ENCODE results near the gene KPNA6.

KPNA6 gene

DNA sequence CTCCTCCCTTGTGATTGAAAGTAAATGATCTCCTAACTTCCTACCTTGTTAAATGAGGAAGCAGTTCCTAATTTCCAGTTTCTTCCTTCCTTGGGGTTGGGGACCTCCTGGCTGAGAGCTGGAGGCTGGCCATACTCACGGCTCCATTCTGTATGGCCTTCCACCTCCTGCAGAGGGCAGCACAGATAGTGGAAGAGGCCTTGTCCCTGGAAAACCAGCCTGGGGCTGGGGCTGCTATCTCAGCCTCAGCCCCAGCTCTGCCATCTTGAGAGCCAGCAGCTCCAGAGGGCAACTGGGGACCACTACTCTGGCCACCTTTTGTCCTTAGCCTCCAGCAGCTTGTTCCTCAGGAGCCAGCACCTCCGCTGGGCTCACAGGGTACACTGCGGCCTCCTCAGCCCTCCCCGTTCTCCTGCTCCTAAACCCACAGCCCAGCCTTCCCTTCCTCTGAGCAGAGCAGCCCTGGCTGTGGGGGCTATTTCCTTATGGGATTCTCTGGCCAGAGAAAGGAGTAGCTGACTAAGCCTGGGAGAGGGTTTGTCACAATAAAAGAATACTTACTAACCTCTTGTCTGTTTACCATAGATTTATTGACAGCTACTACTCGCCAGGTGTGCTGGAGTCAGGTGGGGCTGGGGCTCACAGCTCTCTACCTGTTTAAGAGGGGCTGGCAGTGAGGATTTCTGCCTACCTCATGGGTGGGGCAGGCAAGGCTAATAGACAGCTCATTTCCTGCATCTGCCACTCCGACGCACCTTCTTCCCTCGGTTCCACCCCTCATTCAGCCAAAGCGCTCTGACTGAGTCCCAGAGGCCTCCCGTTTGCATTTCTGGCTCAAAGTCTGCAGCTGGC lies 108.0 kb downstream of the KPNA6 start:
- TF ChIP-seq POLR2AphosphoS5 (IDR thresholded peaks at IDR 0.05; ENCODE audit: low read depth) (no peak), SPI1 (IDR thresholded peaks at IDR 0.05; ENCODE audit: borderline replicate concordance, low read depth) (no peak)
- TF ChIP-seq, protein P1, sequence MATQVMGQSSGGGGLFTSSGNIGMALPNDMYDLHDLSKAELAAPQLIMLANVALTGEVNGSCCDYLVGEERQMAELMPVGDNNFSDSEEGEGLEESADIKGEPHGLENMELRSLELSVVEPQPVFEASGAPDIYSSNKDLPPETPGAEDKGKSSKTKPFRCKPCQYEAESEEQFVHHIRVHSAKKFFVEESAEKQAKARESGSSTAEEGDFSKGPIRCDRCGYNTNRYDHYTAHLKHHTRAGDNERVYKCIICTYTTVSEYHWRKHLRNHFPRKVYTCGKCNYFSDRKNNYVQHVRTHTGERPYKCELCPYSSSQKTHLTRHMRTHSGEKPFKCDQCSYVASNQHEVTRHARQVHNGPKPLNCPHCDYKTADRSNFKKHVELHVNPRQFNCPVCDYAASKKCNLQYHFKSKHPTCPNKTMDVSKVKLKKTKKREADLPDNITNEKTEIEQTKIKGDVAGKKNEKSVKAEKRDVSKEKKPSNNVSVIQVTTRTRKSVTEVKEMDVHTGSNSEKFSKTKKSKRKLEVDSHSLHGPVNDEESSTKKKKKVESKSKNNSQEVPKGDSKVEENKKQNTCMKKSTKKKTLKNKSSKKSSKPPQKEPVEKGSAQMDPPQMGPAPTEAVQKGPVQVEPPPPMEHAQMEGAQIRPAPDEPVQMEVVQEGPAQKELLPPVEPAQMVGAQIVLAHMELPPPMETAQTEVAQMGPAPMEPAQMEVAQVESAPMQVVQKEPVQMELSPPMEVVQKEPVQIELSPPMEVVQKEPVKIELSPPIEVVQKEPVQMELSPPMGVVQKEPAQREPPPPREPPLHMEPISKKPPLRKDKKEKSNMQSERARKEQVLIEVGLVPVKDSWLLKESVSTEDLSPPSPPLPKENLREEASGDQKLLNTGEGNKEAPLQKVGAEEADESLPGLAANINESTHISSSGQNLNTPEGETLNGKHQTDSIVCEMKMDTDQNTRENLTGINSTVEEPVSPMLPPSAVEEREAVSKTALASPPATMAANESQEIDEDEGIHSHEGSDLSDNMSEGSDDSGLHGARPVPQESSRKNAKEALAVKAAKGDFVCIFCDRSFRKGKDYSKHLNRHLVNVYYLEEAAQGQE (IDR thresholded peaks at IDR 0.05; ENCODE audit: insufficient replicate concordance, low read depth), result no peak
- TF ChIP-seq, protein P2, sequence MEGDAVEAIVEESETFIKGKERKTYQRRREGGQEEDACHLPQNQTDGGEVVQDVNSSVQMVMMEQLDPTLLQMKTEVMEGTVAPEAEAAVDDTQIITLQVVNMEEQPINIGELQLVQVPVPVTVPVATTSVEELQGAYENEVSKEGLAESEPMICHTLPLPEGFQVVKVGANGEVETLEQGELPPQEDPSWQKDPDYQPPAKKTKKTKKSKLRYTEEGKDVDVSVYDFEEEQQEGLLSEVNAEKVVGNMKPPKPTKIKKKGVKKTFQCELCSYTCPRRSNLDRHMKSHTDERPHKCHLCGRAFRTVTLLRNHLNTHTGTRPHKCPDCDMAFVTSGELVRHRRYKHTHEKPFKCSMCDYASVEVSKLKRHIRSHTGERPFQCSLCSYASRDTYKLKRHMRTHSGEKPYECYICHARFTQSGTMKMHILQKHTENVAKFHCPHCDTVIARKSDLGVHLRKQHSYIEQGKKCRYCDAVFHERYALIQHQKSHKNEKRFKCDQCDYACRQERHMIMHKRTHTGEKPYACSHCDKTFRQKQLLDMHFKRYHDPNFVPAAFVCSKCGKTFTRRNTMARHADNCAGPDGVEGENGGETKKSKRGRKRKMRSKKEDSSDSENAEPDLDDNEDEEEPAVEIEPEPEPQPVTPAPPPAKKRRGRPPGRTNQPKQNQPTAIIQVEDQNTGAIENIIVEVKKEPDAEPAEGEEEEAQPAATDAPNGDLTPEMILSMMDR (IDR thresholded peaks at IDR 0.05; ENCODE audit: insufficient read depth, low read length), result peak; percentile 91
- Histone ChIP-seq H3K27ac (replicated peaks) (no peak overlapping the region; the same call in 1 of the 2 replicates), H3K4me3 (replicated peaks; ENCODE audit: insufficient read depth, low read length) (no peak overlapping the region), H3K27me3 (ENCODE audit: insufficient read depth, poor library complexity, severe bottlenecking) (no peaks in the 10 kb centered on the region)
- DNase-seq (ENCODE audit: low read depth in 1 of 2, low spot score in 1 of 2), result peak in 1 of 2 experiments; percentile 65

DNA sequence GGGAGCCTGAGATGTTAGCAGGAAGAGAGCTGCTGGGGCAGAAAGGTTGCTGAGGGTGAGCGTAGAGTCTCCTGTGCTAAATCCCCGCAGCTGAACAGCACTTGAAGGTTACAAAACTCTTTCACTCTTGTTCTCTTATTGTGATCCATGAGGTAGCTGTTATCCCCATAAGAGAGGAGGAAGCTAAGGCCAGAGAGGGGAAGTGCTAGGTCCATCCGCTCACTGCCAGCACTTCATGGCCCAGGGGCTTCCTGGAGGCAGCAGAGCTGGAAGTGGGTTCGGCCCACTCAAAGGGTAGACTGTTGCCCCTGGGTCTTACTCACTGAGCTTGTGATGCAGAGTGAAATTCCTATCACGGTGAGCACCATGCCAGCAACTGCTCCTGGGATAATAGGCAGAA lies 108.7 kb downstream of the KPNA6 start:
- H3K4me3 ChIP-seq (replicated peaks; ENCODE audit: insufficient read depth, low read length), result no peak overlapping the region
- DNase-seq (ENCODE audit: low read depth in 1 of 2, low spot score in 1 of 2), result peak in 1 of 2 experiments; percentile 44
- no peak overlapping the region; the same call in 1 of the 2 replicates for H3K27ac ChIP-seq (replicated peaks)
- TF ChIP-seq, protein P2 (IDR thresholded peaks at IDR 0.05; ENCODE audit: insufficient read depth, low read length), result no peak
- peak; percentile 76; the same call in 1 of the 2 replicates for TF ChIP-seq SPI1 (IDR thresholded peaks at IDR 0.05; ENCODE audit: borderline replicate concordance, low read depth)
- no peaks in the 10 kb centered on the region for H3K27me3 ChIP-seq (ENCODE audit: insufficient read depth, poor library complexity, severe bottlenecking)

DNA sequence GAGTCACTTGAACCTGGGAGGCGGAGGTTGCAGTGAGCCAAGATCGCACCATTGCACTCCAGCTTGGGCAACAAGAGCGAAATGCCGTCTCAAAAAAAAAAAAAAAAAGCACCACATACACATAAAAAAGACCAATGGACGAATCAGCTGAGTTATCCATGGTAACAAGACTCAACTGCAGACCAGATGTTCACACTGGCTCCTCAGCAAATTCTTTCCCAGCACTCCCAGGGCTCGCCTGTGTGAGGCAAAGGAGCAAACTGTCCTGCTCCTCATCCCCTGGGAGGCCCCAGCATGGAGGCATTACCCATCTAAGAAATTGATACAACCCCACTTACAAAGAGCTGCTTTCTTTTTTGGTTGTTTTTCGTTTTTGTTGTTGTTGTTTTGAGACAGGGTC lies 111.2 kb downstream of the KPNA6 start:
- H3K27ac ChIP-seq (replicated peaks), result no peak overlapping the region
- DNase-seq (ENCODE audit: low read depth in 1 of 2, low spot score in 1 of 2), result no peak
- H3K4me3 ChIP-seq (replicated peaks; ENCODE audit: insufficient read depth, low read length), result no peak overlapping the region
- TF ChIP-seq SPI1 (IDR thresholded peaks at IDR 0.05; ENCODE audit: borderline replicate concordance, low read depth), result no peak
- TF ChIP-seq, protein P2 (IDR thresholded peaks at IDR 0.05; ENCODE audit: insufficient read depth, low read length), result no peak
- no peak for TF ChIP-seq POLR2AphosphoS5 (IDR thresholded peaks at IDR 0.05; ENCODE audit: low read depth)
- TF ChIP-seq, protein P1 (IDR thresholded peaks at IDR 0.05; ENCODE audit: insufficient replicate concordance, low read depth), result no peak
- no peak for TF ChIP-seq GABPA (IDR thresholded peaks at IDR 0.05; ENCODE audit: low read depth)
- no peaks in the 10 kb centered on the region for H3K27me3 ChIP-seq (ENCODE audit: insufficient read depth, poor library complexity, severe bottlenecking)
